SK-N-SH treated with all-trans-retinoic acid at 6 μM for 48 hours (cell line): ENCODE measurements around the gene CNTROB.

Experiments used
- CSDC2 ChIP-seq: fragments of 250-450 bp; sonication (Bioruptor Pico); IDR thresholded peaks from 2 replicates; pipeline ENCODE4 v1.5.0; 2020; ENCODE audit warnings: mild to moderate bottlenecking, moderate library complexity
- TCF4 ChIP-seq: fragments of 250-450 bp; sonication (Bioruptor Pico); IDR thresholded peaks from 2 replicates; pipeline ENCODE4 v1.8.0; 2021; ENCODE audit warnings: mild to moderate bottlenecking, moderate library complexity, borderline replicate concordance
- TF ChIP-seq, protein P1 (sequence below): fragments of 250-450 bp; sonication (Bioruptor Pico); IDR thresholded peaks from 2 replicates; pipeline ENCODE4 v1.5.0; 2020; ENCODE audit warnings: mild to moderate bottlenecking, moderate library complexity
- TF ChIP-seq, protein P2 (sequence below): fragments of 250-450 bp; sonication (Bioruptor Pico); IDR thresholded peaks from 2 replicates; pipeline ENCODE4 v1.5.1; 2020; ENCODE audit warnings: low read depth, mild to moderate bottlenecking, moderate library complexity
- TF ChIP-seq, protein P3 (sequence below): fragments of 250-450 bp; sonication (Bioruptor Pico); IDR thresholded peaks from 2 replicates; pipeline ENCODE4 v1.8.0; 2020; ENCODE audit warnings: mild to moderate bottlenecking, moderate library complexity, borderline replicate concordance

DNA sequence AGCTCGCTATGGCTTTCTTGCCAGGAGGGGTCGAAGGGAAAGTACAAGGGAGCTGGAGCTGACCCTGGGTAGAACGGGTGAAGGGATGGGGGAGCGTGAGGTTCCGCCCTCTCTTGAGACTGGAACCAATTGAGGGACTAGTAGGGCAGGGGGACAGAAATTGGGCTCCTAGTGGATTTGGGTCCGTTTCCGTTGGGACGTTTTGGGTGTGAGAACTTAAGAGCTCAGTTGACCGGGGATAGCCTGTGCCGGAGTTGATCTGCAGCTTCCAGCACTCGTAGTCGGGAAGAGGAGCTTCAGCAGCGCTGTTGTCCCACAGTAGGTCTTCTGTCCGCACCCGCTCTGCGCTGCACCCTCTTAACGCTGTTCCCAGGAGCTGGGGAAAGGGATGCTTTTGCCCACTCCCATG lies 481 bp downstream of the CNTROB start:
- TF ChIP-seq, protein P1, sequence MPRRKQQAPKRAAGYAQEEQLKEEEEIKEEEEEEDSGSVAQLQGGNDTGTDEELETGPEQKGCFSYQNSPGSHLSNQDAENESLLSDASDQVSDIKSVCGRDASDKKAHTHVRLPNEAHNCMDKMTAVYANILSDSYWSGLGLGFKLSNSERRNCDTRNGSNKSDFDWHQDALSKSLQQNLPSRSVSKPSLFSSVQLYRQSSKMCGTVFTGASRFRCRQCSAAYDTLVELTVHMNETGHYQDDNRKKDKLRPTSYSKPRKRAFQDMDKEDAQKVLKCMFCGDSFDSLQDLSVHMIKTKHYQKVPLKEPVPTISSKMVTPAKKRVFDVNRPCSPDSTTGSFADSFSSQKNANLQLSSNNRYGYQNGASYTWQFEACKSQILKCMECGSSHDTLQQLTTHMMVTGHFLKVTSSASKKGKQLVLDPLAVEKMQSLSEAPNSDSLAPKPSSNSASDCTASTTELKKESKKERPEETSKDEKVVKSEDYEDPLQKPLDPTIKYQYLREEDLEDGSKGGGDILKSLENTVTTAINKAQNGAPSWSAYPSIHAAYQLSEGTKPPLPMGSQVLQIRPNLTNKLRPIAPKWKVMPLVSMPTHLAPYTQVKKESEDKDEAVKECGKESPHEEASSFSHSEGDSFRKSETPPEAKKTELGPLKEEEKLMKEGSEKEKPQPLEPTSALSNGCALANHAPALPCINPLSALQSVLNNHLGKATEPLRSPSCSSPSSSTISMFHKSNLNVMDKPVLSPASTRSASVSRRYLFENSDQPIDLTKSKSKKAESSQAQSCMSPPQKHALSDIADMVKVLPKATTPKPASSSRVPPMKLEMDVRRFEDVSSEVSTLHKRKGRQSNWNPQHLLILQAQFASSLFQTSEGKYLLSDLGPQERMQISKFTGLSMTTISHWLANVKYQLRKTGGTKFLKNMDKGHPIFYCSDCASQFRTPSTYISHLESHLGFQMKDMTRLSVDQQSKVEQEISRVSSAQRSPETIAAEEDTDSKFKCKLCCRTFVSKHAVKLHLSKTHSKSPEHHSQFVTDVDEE (CRISPR knock-in tag) = no peak
- TF ChIP-seq TCF4 (CRISPR knock-in tag) (no peak), CSDC2 (CRISPR knock-in tag) (no peak)
- TF ChIP-seq, protein P2, sequence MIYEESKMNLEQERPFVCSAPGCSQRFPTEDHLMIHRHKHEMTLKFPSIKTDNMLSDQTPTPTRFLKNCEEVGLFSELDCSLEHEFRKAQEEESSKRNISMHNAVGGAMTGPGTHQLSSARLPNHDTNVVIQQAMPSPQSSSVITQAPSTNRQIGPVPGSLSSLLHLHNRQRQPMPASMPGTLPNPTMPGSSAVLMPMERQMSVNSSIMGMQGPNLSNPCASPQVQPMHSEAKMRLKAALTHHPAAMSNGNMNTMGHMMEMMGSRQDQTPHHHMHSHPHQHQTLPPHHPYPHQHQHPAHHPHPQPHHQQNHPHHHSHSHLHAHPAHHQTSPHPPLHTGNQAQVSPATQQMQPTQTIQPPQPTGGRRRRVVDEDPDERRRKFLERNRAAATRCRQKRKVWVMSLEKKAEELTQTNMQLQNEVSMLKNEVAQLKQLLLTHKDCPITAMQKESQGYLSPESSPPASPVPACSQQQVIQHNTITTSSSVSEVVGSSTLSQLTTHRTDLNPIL (CRISPR knock-in tag) = no peak
- TF ChIP-seq, protein P3, sequence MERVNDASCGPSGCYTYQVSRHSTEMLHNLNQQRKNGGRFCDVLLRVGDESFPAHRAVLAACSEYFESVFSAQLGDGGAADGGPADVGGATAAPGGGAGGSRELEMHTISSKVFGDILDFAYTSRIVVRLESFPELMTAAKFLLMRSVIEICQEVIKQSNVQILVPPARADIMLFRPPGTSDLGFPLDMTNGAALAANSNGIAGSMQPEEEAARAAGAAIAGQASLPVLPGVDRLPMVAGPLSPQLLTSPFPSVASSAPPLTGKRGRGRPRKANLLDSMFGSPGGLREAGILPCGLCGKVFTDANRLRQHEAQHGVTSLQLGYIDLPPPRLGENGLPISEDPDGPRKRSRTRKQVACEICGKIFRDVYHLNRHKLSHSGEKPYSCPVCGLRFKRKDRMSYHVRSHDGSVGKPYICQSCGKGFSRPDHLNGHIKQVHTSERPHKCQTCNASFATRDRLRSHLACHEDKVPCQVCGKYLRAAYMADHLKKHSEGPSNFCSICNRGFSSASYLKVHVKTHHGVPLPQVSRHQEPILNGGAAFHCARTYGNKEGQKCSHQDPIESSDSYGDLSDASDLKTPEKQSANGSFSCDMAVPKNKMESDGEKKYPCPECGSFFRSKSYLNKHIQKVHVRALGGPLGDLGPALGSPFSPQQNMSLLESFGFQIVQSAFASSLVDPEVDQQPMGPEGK (CRISPR knock-in tag) = no peak
